Smooth muscle cell (in vitro differentiated cells): ENCODE data around the gene CRACR2B. TPM values are rescaled to one million over a fixed set of nuclear protein-coding genes. Genes with fewer than 3 reads are reported as not detected.
A peak's percentile ranks its signal among the peaks of the same experiment; 100 is the strongest.

Experiments used
- DNase-seq: peaks from one replicate; lab custom pipeline; 2025; ENCODE audit not compliant: unreplicated experiment; lab: John Stamatoyannopoulos, UW
- H2AFZ ChIP-seq: fragments of 200-600 bp; sonication (generic); 2 replicates; pipeline ENCODE4 v1.6.0; 2016; ENCODE audit warnings: antibody characterized with exemption, low read depth, mild to moderate bottlenecking
- H3F3A ChIP-seq: fragments of 200-600 bp; sonication (generic); 2 replicates; pipeline ENCODE4 v1.6.0; 2017; ENCODE audit warnings: antibody characterized with exemption, low read depth
- H3K27ac ChIP-seq: fragments of 200-600 bp; sonication (generic); 2 replicates; pipeline ENCODE4 v1.5.1; 2016; ENCODE audit warnings: low read depth, mild to moderate bottlenecking
- H3K27me3 ChIP-seq: fragments of 200-600 bp; sonication (generic); 2 replicates; pipeline ENCODE4 v1.6.1; 2016; ENCODE audit warnings: low read depth, mild to moderate bottlenecking
- H3K36me3 ChIP-seq: fragments of 200-600 bp; sonication (generic); 2 replicates; pipeline ENCODE4 v1.5.1; 2016; ENCODE audit warnings: low read depth
- H3K4me1 ChIP-seq: fragments of 200-600 bp; sonication (generic); 2 replicates; pipeline ENCODE4 v1.5.1; 2016; ENCODE audit warnings: low read depth
- H3K4me2 ChIP-seq: fragments of 200-600 bp; sonication (generic); 2 replicates; pipeline ENCODE4 v1.6.0; 2016; ENCODE audit warnings: mild to moderate bottlenecking
- H3K4me3 ChIP-seq: fragments of 200-600 bp; sonication (generic); 2 replicates; pipeline ENCODE4 v1.5.1; 2016; ENCODE audit warnings: mild to moderate bottlenecking
- H3K79me2 ChIP-seq: fragments of 200-600 bp; sonication (generic); 2 replicates; pipeline ENCODE4 v1.6.0; 2016; ENCODE audit warnings: low read depth, mild to moderate bottlenecking
- H3K9ac ChIP-seq: fragments of 200-600 bp; sonication (generic); 2 replicates; pipeline ENCODE4 v1.6.0; 2016; ENCODE audit warnings: low read depth
- H3K9me3 ChIP-seq: fragments of 200-600 bp; sonication (generic); replicated peaks from 2 replicates; pipeline ENCODE4 v1.5.1; 2016; ENCODE audit warnings: low read depth
- H4K20me1 ChIP-seq: fragments of 200-600 bp; sonication (generic); 2 replicates; pipeline ENCODE4 v1.6.0; 2016; ENCODE audit warnings: low read depth
- WGBS: methylation state at CpG from one replicate; pipeline ENCODE4 v1.1.7; 2016; ENCODE audit warnings: low lambda C conversion rate; 5-methylcytosine and 5-hydroxymethylcytosine counted together
- polyA plus RNA-seq: library from polyadenylated mRNA; unstranded; fragments of >200 nt; fragmentation: Nextera tagmentation; extraction: Ambion mirVana; gene quantifications from 2 replicates; pipeline ENCODE4 v1.2.1, GENCODE V29; 2016
- total RNA-seq: library from RNA; depleted of rRNA; stranded (reverse); fragments of >200 nt; gene quantifications from 2 replicates; pipeline ENCODE4 v1.2.3, GENCODE V29; 2014
- TF ChIP-seq, protein P1 (sequence below): fragments of 200-600 bp; sonication (generic); IDR thresholded peaks from 2 replicates; pipeline ENCODE4 v1.5.1; 2017; ENCODE audit warnings: borderline replicate concordance, mild to moderate bottlenecking, antibody characterized with exemption; ENCODE audit not compliant: insufficient read depth, poor library complexity, severe bottlenecking

CRACR2B gene
- total and polyA plus RNA-seq, 2 experiments from 2014 or later, result 0.10 to 0.36 TPM

DNA sequence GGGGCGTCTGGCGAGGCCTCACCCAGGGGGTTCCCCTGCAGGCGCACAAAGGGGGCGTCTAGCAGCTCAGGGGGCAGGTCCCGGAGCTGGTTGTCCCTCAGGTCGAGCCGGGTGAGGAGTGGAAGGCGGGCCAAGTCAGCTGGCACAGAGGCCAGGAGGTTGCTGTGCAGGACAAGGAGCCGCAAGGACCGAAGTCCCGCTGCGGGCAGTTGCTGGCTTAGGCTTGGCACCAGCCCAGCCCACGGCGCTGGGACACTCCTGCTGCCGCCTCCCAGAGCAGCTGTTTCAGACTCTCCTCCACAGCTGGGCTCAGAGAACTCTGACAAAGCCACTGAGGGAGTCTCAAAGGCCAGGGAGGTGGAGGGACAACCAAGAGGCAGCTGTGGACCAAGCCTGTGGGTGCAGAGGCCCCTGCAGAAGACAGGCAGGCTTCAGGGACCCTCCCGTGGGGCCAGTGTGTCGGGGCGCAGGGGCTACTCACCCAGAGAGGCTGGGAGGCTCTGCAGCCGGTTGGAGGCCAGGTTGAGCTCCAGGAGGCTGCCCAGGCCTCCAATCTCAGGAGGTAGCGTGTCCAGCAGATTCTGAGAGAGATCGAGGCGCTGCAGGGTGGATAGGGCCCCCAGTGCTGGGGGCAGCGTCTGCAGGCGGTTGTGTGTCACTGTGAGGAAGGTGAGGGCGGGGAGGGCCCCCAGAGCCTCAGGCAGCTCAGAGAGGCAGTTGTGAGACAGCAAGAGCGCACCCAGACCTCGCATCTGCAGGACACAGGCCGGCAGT is 24.8 kb upstream of the CRACR2B start:
- Histone ChIP-seq H3K9ac (no peak overlapping the region), H3F3A (no peaks in the 10 kb centered on the region), H3K4me2 (no peak overlapping the region), H3K9me3 (no peaks in the 10 kb centered on the region), H3K36me3 (no peaks in the 10 kb centered on the region), H3K79me2 (peaks cover 5% of the 10 kb centered on the region), H2AFZ (no peak overlapping the region), H4K20me1 (no peaks in the 10 kb centered on the region), H3K27ac (no peak overlapping the region), H3K4me3 (no peak overlapping the region), H3K27me3 (no peaks in the 10 kb centered on the region), H3K4me1 (peaks cover 10% of the 10 kb centered on the region)
- DNase-seq, result no peak
- TF ChIP-seq, protein P1, sequence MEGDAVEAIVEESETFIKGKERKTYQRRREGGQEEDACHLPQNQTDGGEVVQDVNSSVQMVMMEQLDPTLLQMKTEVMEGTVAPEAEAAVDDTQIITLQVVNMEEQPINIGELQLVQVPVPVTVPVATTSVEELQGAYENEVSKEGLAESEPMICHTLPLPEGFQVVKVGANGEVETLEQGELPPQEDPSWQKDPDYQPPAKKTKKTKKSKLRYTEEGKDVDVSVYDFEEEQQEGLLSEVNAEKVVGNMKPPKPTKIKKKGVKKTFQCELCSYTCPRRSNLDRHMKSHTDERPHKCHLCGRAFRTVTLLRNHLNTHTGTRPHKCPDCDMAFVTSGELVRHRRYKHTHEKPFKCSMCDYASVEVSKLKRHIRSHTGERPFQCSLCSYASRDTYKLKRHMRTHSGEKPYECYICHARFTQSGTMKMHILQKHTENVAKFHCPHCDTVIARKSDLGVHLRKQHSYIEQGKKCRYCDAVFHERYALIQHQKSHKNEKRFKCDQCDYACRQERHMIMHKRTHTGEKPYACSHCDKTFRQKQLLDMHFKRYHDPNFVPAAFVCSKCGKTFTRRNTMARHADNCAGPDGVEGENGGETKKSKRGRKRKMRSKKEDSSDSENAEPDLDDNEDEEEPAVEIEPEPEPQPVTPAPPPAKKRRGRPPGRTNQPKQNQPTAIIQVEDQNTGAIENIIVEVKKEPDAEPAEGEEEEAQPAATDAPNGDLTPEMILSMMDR, result no peak
- WGBS, result 96% methylated on average over 28 of the region's 28 CpGs

DNA sequence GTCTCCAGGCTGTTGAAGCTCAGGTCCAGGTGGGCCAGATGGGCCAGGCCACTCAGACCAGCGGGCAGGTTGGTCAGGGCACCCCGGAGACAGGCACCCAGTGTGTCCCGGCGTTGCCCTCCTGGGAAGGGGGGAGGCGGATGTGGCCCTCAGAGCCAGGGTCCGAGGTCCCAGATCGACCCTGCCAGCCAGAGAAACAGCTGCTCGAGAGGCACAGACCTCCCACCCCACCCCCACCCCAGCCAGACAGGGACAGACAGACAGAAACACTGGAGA is 24.3 kb upstream of the CRACR2B start:
- 98% methylated on average over 8 of the region's 8 CpGs for WGBS
- Histone ChIP-seq H3F3A (no peaks in the 10 kb centered on the region), H3K79me2 (peaks cover 11% of the 10 kb centered on the region), H4K20me1 (no peaks in the 10 kb centered on the region), H3K4me2 (peak overlapping the region; percentile 98), H3K9ac (no peak overlapping the region), H3K36me3 (no peaks in the 10 kb centered on the region), H3K4me3 (no peak overlapping the region), H2AFZ (no peak overlapping the region), H3K4me1 (peaks cover 12% of the 10 kb centered on the region), H3K27ac (no peak overlapping the region), H3K27me3 (no peaks in the 10 kb centered on the region), H3K9me3 (no peaks in the 10 kb centered on the region)
- TF ChIP-seq, protein P1, result no peak
- DNase-seq, result no peak

DNA sequence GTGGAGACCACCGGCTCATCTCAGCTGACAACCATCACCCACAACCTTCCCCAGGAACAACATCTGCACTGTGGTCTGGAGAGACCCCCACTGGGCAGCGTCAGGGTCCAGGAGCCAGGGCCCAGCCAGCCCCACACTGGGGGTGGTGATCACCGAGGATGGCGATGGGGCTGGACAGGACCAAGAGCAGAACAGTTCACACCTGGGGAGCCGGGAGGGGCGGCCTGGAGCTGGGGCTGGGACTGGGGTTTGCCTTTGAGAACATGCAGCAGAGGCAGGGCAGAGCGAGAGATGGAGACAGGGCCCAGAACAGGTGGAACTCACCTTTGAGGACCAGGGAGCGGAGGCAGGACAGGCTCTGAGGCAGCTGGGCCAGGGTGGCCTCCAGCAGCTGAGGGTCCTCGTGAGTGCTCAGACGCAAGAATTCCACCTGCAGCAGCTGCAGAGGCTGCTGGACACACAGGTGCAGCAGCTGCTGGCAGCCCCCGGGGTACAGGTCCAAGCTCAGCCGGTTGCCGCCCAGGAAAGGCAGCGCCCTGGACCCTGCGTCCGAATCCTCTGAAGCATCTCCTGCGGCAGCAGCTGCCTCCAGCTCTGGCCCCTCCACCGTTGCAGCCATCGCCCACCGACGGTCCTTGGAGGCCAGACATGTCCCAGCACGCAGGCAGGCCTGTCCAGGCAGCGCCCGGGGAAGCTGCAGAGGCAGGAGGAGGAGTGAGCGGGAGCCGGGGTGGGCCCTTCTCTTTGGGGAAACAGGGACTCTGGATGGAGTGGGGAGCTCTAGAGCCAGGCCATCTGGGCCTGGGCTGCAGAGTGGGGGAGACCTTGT is 23.7 kb upstream of the CRACR2B start:
- Histone ChIP-seq H3K36me3 (no peaks in the 10 kb centered on the region), H3K27ac (no peak overlapping the region), H2AFZ (no peak overlapping the region), H3K4me2 (peak overlapping the region; percentile 98), H3K9me3 (no peaks in the 10 kb centered on the region), H4K20me1 (no peaks in the 10 kb centered on the region), H3K4me1 (peaks cover 16% of the 10 kb centered on the region), H3K4me3 (peak overlapping the region; percentile 76), H3K79me2 (peaks cover 16% of the 10 kb centered on the region), H3K27me3 (no peaks in the 10 kb centered on the region), H3F3A (no peaks in the 10 kb centered on the region), H3K9ac (no peak overlapping the region)
- TF ChIP-seq, protein P1, result no peak
- 77% methylated on average over 26 of the region's 26 CpGs for WGBS
- no peak for DNase-seq
